Measurements from ENCODE around the gene DYRK3.

DNA sequence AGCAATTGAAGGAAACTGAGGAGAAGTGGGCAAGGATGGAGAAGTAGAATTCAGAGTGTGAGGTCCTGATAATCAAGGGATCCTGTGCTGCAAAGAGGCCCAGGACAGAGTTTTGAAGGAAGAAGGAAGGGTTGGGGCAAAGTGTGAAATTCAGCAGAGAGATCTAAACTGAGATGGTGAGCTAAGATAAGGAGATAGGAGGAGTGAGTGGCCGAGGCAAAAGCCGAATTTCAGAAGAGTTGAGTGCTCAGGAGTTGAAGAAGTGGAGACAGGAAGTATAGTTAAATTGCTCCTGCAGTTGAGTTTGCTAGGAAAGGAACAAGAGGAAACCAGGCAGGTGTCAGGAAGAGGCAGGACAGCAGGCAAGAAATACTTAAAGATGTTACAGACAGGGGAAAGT, 33.0 kb downstream of the DYRK3 start:
- TF ChIP-seq, protein P1, sequence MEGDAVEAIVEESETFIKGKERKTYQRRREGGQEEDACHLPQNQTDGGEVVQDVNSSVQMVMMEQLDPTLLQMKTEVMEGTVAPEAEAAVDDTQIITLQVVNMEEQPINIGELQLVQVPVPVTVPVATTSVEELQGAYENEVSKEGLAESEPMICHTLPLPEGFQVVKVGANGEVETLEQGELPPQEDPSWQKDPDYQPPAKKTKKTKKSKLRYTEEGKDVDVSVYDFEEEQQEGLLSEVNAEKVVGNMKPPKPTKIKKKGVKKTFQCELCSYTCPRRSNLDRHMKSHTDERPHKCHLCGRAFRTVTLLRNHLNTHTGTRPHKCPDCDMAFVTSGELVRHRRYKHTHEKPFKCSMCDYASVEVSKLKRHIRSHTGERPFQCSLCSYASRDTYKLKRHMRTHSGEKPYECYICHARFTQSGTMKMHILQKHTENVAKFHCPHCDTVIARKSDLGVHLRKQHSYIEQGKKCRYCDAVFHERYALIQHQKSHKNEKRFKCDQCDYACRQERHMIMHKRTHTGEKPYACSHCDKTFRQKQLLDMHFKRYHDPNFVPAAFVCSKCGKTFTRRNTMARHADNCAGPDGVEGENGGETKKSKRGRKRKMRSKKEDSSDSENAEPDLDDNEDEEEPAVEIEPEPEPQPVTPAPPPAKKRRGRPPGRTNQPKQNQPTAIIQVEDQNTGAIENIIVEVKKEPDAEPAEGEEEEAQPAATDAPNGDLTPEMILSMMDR (IDR thresholded peaks at IDR 0.05 in 4 of 5, conservative IDR thresholded peaks at IDR 0.05 in 1 of 5): no peak
- TF ChIP-seq POLR2A (IDR thresholded peaks at IDR 0.05): no peak
